GM12878 (cell line): Measurements from ENCODE around the gene ATXN2. TPM values are rescaled to one million over a fixed set of nuclear protein-coding genes. Genes with fewer than 3 reads are reported as not detected.
A peak's percentile ranks its signal among the peaks of the same experiment; 100 is the strongest.

Experiments
- ATAC-seq: fragments of 200-7000 bp; cut with Tn5 transposase; 3 replicates; pipeline ENCODE4 v1.9.1; 2020; ENCODE audit warnings: mild to moderate bottlenecking, moderate library complexity
- BruUV-seq: library from RNA; stranded (reverse); fragments of 400-500 nt; replicated peaks from 2 replicates; lab custom pipeline; 2021; lab: Mats Ljungman, UMichigan
- CTCF ChIA-PET: fragments of 300-600 bp; sonication (Branson Sonifier 250); formaldehyde crosslinking; extraction: SDS; loops from one replicate; lab custom pipeline; 2021; ENCODE audit warnings: inconsistent platforms; lab: Yijun Ruan, JAX
- POLR2A ChIA-PET: fragments of 350-600 bp; formaldehyde crosslinking; extraction: SDS; loops from one replicate; lab custom pipeline; 2021; ENCODE audit warnings: inconsistent platforms; lab: Charles Lee
- RAD21 ChIA-PET: fragments of 300-600 bp; sonication (Branson Sonifier 250); formaldehyde crosslinking; loops from one replicate; lab custom pipeline; 2023; ENCODE audit warnings: antibody characterized with exemption; ENCODE audit not compliant: unreplicated experiment; lab: Charles Lee
- SMC1A ChIA-PET: fragments of 300-600 bp; sonication (Branson Sonifier 250); formaldehyde crosslinking; loops from one replicate; lab custom pipeline; 2023; ENCODE audit not compliant: unreplicated experiment, uncharacterized antibody; lab: Charles Lee
- DNase-seq: peaks from one replicate; pipeline ENCODE4 v3.0.0-alpha.2; 2011; ENCODE audit warnings: low read depth, low spot score
- FAIRE-seq: peaks from 3 replicates; lab custom pipeline; 2011; peaks lifted over from hg19 to GRCh38; lab: Jason Lieb, UNC
- H2AFZ ChIP-seq: 2 replicates; pipeline ENCODE4 v1.6.0; 2011; ENCODE audit warnings: low read depth, low read length, control low read depth; ENCODE audit not compliant: control insufficient read depth
- H3K27ac ChIP-seq: 2 replicates; pipeline ENCODE4 v1.5.1; 2011; ENCODE audit warnings: control low read depth; ENCODE audit not compliant: control insufficient read depth, insufficient read depth
- H3K27me3 ChIP-seq, 2 experiments: replicated peaks in 1 of 2; 2 replicates each; pipeline versions ENCODE4 v1.6.0 to v1.6.1; 2011; ENCODE audit warnings: low read length in 1 of 2; ENCODE audit not compliant: control insufficient read depth in 2 of 2, insufficient read depth in 2 of 2
- H3K36me3 ChIP-seq, 2 experiments: 2 replicates each; pipeline ENCODE4 v1.5.1; 2011; ENCODE audit warnings: low read length in 1 of 2; ENCODE audit not compliant: control insufficient read depth in 2 of 2, insufficient read depth in 2 of 2
- H3K4me1 ChIP-seq: 2 replicates; pipeline ENCODE4 v1.6.1; 2011; ENCODE audit warnings: mild to moderate bottlenecking, low read length, moderate library complexity, mixed read lengths; ENCODE audit not compliant: control insufficient read depth, insufficient read depth
- H3K4me2 ChIP-seq: 2 replicates; pipeline ENCODE4 v1.6.0; 2011; ENCODE audit warnings: control low read depth; ENCODE audit not compliant: control insufficient read depth, insufficient read depth
- H3K4me3 ChIP-seq: fragments of 200-600 bp; sonication (generic); 2 replicates; pipeline ENCODE4 v1.5.1; 2016
- H3K79me2 ChIP-seq: 2 replicates; pipeline ENCODE4 v1.6.0; 2011; ENCODE audit warnings: low read length; ENCODE audit not compliant: control insufficient read depth, insufficient read depth
- H3K9ac ChIP-seq: 2 replicates; pipeline ENCODE4 v1.8.0; 2011; ENCODE audit warnings: low read length, control low read depth, mixed read lengths; ENCODE audit not compliant: control insufficient read depth, insufficient read depth
- H3K9me3 ChIP-seq: replicated peaks from 3 replicates; pipeline ENCODE4 v1.5.1; 2011; ENCODE audit warnings: mild to moderate bottlenecking, low read length; ENCODE audit not compliant: control insufficient read depth, insufficient read depth
- H4K20me1 ChIP-seq: 2 replicates; pipeline ENCODE4 v1.6.0; 2011; ENCODE audit not compliant: control insufficient read depth, insufficient read depth
- ATF7 ChIP-seq: fragments of 450-650 bp; IDR thresholded peaks from 2 replicates; pipeline ENCODE4 v1.6.1; 2016; ENCODE audit warnings: low read depth, mild to moderate bottlenecking
- BHLHE40 ChIP-seq, 2 experiments: fragments of 450-650 bp in 1 of 2; IDR thresholded peaks; 2 replicates each; pipeline ENCODE4 v1.6.1; 2011 to 2017; ENCODE audit warnings: low read depth in 2 of 2, borderline replicate concordance in 1 of 2, improper control_type of control experiment in 1 of 2, low read length in 1 of 2, mild to moderate bottlenecking in 1 of 2
- CBX3 ChIP-seq: fragments of 200-600 bp; sonication (generic); IDR thresholded peaks from 2 replicates; pipeline ENCODE4 v1.6.1; 2016; ENCODE audit warnings: low read depth, borderline replicate concordance
- FOXM1 ChIP-seq: IDR thresholded peaks from 2 replicates; pipeline ENCODE4 v1.6.1; 2012; ENCODE audit warnings: low read depth, mild to moderate bottlenecking, inconsistent platforms, low read length, moderate library complexity
- LARP7 ChIP-seq: fragments of 450-650 bp; IDR thresholded peaks from 2 replicates; pipeline ENCODE4 v1.6.1; 2017; ENCODE audit warnings: mild to moderate bottlenecking
- MYB ChIP-seq: fragments of 150-350 bp; IDR thresholded peaks from 2 replicates; pipeline ENCODE4 v1.6.1; 2014; ENCODE audit warnings: mild to moderate bottlenecking, low read depth, low read length, borderline replicate concordance
- NFXL1 ChIP-seq: fragments of 450-650 bp; IDR thresholded peaks from 2 replicates; pipeline ENCODE4 v1.6.1; 2017; ENCODE audit warnings: antibody characterized with exemption, mild to moderate bottlenecking, borderline replicate concordance
- NR2C1 ChIP-seq: fragments of 450-650 bp; IDR thresholded peaks from 2 replicates; pipeline ENCODE4 v1.6.1; 2017; ENCODE audit warnings: antibody characterized with exemption, mild to moderate bottlenecking, moderate library complexity
- PRDM15 ChIP-seq: fragments of 450-650 bp; formaldehyde crosslinking; IDR thresholded peaks from 2 replicates; pipeline ENCODE4 v1.4.0; 2020; ENCODE audit warnings: mild to moderate bottlenecking, moderate library complexity
- SMAD1 ChIP-seq: fragments of 450-650 bp; IDR thresholded peaks from 2 replicates; pipeline ENCODE4 v1.6.1; 2018; ENCODE audit warnings: mild to moderate bottlenecking, low read depth; ENCODE audit not compliant: partially characterized antibody
- ZNF24 ChIP-seq: fragments of 450-650 bp; IDR thresholded peaks from 2 replicates; pipeline ENCODE4 v1.6.1; 2017; ENCODE audit warnings: antibody characterized with exemption, mild to moderate bottlenecking
- WGBS: methylation state at CpG from one replicate; pipeline ENCODE4 v1.1.6; 2016; ENCODE audit warnings: low lambda C conversion rate; ENCODE audit not compliant: insufficient replicate concordance, insufficient coverage; ENCODE audit errors: missing lambda C conversion rate; 5-methylcytosine and 5-hydroxymethylcytosine counted together
- in situ Hi-C: fragments of 300-500 bp; cut with MboI; formaldehyde crosslinking; loops from 9 replicates; pipeline ENCODE4 v1.14.3; 2018; ENCODE audit warnings: mixed read lengths
- intact Hi-C: fragments of 100-400 bp; cut with micrococcal nuclease; formaldehyde crosslinking; loops from one replicate; pipeline ENCODE4 v1.14.2; 2022; ENCODE audit not compliant: unreplicated experiment
- polyA plus RNA-seq, 11 experiments: library from polyadenylated mRNA; depleted of rRNA in 4 of 11; unstranded in 6 of 11; stranded (reverse) in 5 of 11; fragments of >200 nt; fragmentation: Nextera tagmentation in 4 of 11; fragmentation: Illumina TruSeq in 1 of 11; extraction: Ambion mirVana in 4 of 11; extraction: Trizol in 1 of 11; gene quantifications; 1 replicate in 1 of 11; 2 replicates in 10 of 11; pipeline versions ENCODE4 v1.2.1 to v1.2.3, GENCODE V29; 2011 to 2016; ENCODE audit warnings: inconsistent platforms in 2 of 11, missing spikeins in 2 of 11, low read depth in 1 of 11
- total RNA-seq, 4 experiments: library from RNA; depleted of rRNA in 3 of 4; stranded (reverse); fragments of >200 nt in 3 of 4; fragmentation: Illumina TruSeq in 1 of 4; extraction: Trizol in 1 of 4; gene quantifications; 2 replicates each; pipeline versions ENCODE4 v1.2.1 to v1.2.3, GENCODE V29; 2013 to 2021
- TF ChIP-seq, protein P1 (sequence below): fragments of 450-650 bp; IDR thresholded peaks from 2 replicates; pipeline ENCODE4 v1.6.1; 2018; ENCODE audit warnings: mild to moderate bottlenecking, low read depth, moderate library complexity; ENCODE audit not compliant: partially characterized antibody
- TF ChIP-seq, protein P2 (sequence below): fragments of 450-650 bp; conservative IDR thresholded peaks from 2 replicates; pipeline ENCODE4 v1.6.1; 2017; ENCODE audit warnings: mild to moderate bottlenecking, moderate library complexity
- TF ChIP-seq, protein P3 (sequence below): IDR thresholded peaks from 2 replicates; pipeline ENCODE4 v1.6.1; 2012; ENCODE audit warnings: low read depth, low read length, improper control_type of control experiment

The ATXN2 gene
- total and polyA plus RNA-seq, 10 of the 15 experiments (the other 5 are each of a cell fraction or from before 2014, with no cell fraction given), result 8.8 to 31.5 (median 19.0) TPM

- H3K4me2 ChIP-seq, result peak overlapping the region; percentile 80; the same call in 1 of the 2 replicates
- FAIRE-seq (no peak), DNase-seq (no peak), ATAC-seq (no peak)
- no peak overlapping the region; the same call in none of the 2 replicates for H3K9ac ChIP-seq
- peak overlapping the region; percentile 95 for H3K27ac ChIP-seq
- no peak overlapping the region for H3K4me3 ChIP-seq
- in situ Hi-C loops, result loop anchor here (25.0 kb wide), 1 partner anchor 1776 kb away; the partner anchor contains the start of gene TPCN1
- ChIA-PET CTCF (interaction anchor here (3.2 to 3.5 kb wide), 4 partner anchors 8 to 39 kb away, joined by 22 to 59 read pairs (median 34); no protein-coding TSS in a partner anchor), SMC1A (interaction anchor here (2.3 to 3.5 kb wide), 2 partner anchors 9 to 15 kb away, joined by 21 to 86 read pairs; no protein-coding TSS in a partner anchor), RAD21 (interaction anchor here (3.4 to 22.6 kb wide), 3 partner anchors 8 to 32 kb away, joined by 43 to 804 read pairs (median 103); partner anchors contain the start of gene SH2B3), POLR2A (interaction anchor here (2.0 to 12.0 kb wide), 3 partner anchors 9 to 27 kb away, joined by 12 to 188 read pairs (median 80); partner anchors contain the start of gene SH2B3)
- intact Hi-C loops, result no loop called here
- TF ChIP-seq, protein P1, sequence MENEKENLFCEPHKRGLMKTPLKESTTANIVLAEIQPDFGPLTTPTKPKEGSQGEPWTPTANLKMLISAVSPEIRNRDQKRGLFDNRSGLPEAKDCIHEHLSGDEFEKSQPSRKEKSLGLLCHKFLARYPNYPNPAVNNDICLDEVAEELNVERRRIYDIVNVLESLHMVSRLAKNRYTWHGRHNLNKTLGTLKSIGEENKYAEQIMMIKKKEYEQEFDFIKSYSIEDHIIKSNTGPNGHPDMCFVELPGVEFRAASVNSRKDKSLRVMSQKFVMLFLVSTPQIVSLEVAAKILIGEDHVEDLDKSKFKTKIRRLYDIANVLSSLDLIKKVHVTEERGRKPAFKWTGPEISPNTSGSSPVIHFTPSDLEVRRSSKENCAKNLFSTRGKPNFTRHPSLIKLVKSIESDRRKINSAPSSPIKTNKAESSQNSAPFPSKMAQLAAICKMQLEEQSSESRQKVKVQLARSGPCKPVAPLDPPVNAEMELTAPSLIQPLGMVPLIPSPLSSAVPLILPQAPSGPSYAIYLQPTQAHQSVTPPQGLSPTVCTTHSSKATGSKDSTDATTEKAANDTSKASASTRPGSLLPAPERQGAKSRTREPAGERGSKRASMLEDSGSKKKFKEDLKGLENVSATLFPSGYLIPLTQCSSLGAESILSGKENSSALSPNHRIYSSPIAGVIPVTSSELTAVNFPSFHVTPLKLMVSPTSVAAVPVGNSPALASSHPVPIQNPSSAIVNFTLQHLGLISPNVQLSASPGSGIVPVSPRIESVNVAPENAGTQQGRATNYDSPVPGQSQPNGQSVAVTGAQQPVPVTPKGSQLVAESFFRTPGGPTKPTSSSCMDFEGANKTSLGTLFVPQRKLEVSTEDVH, result no peak
- no peak for TF ChIP-seq PRDM15
- TF ChIP-seq ATF7, result no peak
- TF ChIP-seq MYB, result no peak
- TF ChIP-seq CBX3, result no peak
- TF ChIP-seq FOXM1, result no peak
- TF ChIP-seq BHLHE40 (IDR thresholded peaks at IDR 0.05; ENCODE audit: borderline replicate concordance in 1 of 2, low read depth in 2 of 2, low read length in 1 of 2), result no peak
- TF ChIP-seq NR2C1, result no peak
- no peak for TF ChIP-seq NFXL1
- TF ChIP-seq SMAD1, result no peak
- TF ChIP-seq ZNF24, result no peak
- TF ChIP-seq LARP7, result no peak
- TF ChIP-seq, protein P2, sequence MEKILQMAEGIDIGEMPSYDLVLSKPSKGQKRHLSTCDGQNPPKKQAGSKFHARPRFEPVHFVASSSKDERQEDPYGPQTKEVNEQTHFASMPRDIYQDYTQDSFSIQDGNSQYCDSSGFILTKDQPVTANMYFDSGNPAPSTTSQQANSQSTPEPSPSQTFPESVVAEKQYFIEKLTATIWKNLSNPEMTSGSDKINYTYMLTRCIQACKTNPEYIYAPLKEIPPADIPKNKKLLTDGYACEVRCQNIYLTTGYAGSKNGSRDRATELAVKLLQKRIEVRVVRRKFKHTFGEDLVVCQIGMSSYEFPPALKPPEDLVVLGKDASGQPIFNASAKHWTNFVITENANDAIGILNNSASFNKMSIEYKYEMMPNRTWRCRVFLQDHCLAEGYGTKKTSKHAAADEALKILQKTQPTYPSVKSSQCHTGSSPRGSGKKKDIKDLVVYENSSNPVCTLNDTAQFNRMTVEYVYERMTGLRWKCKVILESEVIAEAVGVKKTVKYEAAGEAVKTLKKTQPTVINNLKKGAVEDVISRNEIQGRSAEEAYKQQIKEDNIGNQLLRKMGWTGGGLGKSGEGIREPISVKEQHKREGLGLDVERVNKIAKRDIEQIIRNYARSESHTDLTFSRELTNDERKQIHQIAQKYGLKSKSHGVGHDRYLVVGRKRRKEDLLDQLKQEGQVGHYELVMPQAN, result no peak
- TF ChIP-seq, protein P3, sequence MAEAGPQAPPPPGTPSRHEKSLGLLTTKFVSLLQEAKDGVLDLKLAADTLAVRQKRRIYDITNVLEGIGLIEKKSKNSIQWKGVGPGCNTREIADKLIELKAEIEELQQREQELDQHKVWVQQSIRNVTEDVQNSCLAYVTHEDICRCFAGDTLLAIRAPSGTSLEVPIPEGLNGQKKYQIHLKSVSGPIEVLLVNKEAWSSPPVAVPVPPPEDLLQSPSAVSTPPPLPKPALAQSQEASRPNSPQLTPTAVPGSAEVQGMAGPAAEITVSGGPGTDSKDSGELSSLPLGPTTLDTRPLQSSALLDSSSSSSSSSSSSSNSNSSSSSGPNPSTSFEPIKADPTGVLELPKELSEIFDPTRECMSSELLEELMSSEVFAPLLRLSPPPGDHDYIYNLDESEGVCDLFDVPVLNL, result no peak
- H4K20me1 ChIP-seq, result no peaks in the 10 kb centered on the region; the same call in 1 of the 2 replicates
- H3K36me3 ChIP-seq, result peaks cover 15 to 23% of the 10 kb centered on the region in 2 experiments
- 90% methylated on average over 7 of the region's 7 CpGs for WGBS
- H3K9me3 ChIP-seq, result no peaks in the 10 kb centered on the region
- H2AFZ ChIP-seq, result no peak overlapping the region
- peaks cover 92% of the 10 kb centered on the region for H3K4me1 ChIP-seq
- no peaks in the 10 kb centered on the region for H3K27me3 ChIP-seq
- H3K79me2 ChIP-seq, result peaks cover 93% of the 10 kb centered on the region
- no TSS peak for BruUV-seq
Measured at GRCh38 chr12:111436266-111436665, 162.8 kb downstream of the ATXN2 start.
